Stimulated activated CD4-positive, alpha-beta T cell treated with anti-CD3 and anti-CD28 coated beads, Interleukin-1b, Interleukin-23, amount 100 ng/mL, for 1 hour (primary cell): ENCODE results near the gene APBB1.
"Not testable (repeated sequence)": the region's sequence is repeated elsewhere in the genome, so short reads cannot be mapped to it uniquely, and the experiment has no call there.

Source experiments
- DNase-seq, 2 donors: peaks; one replicate each; pipeline ENCODE4 v3.0.0-alpha.2; 2020; ENCODE audit warnings: low read depth in 2 of 2

The APBB1 gene

DNA sequence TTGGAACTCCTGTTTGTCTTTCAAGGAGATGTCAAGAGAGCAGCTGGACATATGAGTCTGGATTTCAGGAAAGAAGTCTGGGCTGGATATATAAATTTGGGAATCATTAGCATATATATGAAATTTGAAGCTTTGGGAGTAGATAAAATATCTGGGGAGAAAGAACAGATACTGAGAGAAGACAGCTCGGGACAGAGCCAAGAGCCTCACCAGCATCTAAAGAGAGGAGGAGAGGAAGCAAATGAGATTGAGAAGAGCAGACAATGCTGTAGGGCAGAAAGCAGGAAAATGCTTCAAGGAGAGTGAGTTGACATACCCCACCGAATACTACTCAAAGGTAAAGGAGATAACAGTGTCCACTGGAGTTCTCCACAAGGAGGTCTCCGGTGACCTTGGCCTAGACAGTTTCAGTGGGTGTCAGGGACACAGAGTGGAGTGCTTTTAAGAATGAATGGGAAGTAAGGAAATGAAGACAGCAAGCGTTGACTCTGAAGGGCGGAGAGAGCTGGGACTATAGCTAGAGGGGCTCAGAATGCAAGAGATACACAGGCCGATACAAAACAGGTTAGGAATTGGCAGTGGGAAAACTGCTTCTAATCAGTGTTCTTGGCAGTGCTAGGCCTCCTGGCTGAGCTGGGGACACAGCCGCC is 862 bp downstream of the APBB1 start:
- DNase-seq = no peak

GRCh38 chr11:6415797-6416196 is 3.1 kb downstream of the APBB1 start:
- no peak for DNase-seq

GRCh38 chr11:6414874-6415328 is 4.0 kb downstream of the APBB1 start:
- DNase-seq = no peak

DNA sequence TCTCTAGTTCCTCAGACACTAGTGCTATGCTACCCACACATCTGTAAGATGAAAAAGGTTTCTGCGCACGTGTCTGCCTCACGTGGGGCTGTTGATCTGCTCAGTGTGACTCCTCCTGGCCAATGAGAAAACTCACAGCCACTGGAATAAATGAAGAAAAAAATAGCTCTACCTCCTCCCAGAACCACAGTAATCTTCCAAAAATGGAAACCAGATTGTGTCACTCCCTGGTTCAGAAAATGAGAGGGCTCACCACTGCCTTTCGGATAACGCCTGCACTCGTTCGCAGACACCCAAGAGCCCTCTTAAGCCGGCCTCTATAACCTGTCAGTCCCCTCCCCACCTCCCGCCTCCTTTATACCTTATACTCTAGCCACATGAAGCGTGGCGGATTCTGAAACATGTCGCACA is 5.1 kb downstream of the APBB1 start:
- DNase-seq = peak in 1 of 2 donors; percentile 36

GRCh38 chr11:6411594-6412031 is 7.3 kb downstream of the APBB1 start:
- no peak for DNase-seq

- DNase-seq = no peak
Observed at GRCh38 chr11:6410695-6411430, 8.0 kb downstream of the APBB1 start.

DNA sequence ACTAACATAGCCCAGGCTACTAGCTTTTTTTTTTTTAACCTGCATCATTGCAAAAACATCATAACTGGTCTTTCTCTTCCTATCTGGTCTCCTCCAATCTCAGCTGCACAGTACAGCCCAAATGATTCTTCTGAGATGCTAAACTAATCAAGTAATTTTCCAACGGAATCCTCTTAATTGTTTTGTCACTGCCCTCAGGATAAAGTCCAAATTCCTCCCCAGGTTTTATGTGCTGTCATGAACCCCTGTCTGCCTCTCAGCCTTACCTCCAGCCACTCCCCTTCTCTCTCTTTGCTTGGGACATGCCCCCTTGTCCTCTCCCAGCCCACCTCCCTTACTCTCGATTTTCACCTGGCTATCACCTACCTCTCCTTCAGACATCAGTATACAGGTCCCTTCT is 12.5 kb downstream of the APBB1 start:
- DNase-seq = no peak

GRCh38 chr11:6405846-6406245 is 13.0 kb downstream of the APBB1 start:
- no peak for DNase-seq

- DNase-seq = no peak
Observed at GRCh38 chr11:6405052-6405667, 13.7 kb downstream of the APBB1 start.

GRCh38 chr11:6404342-6405051 is 14.4 kb downstream of the APBB1 start:
- DNase-seq = no peak

GRCh38 chr11:6403539-6403938 is 15.4 kb downstream of the APBB1 start:
- DNase-seq = no peak

GRCh38 chr11:6402561-6402981 is 16.3 kb downstream of the APBB1 start:
- DNase-seq = peak in 1 of 2 donors; percentile 54

DNA sequence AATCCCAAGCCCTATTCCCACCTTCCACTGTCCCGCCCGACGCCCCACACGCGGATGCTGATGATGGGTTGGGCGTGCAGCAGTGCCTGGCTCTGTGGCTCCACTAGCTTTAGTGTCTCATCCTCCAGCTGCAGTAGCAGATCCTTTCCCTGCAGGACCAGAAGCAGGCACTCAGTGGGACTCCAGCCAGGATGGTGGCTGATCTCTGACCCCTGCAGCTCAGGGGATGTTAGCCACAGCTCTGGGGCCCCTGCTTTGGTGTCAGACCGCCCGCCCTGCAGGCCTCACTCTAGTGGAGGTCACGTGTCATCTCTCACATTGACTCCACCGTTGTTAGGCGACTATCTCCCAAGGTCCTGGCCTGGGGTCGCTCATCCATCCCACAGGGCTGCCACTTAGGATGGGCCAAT is 16.8 kb downstream of the APBB1 start:
- DNase-seq = no peak

DNA sequence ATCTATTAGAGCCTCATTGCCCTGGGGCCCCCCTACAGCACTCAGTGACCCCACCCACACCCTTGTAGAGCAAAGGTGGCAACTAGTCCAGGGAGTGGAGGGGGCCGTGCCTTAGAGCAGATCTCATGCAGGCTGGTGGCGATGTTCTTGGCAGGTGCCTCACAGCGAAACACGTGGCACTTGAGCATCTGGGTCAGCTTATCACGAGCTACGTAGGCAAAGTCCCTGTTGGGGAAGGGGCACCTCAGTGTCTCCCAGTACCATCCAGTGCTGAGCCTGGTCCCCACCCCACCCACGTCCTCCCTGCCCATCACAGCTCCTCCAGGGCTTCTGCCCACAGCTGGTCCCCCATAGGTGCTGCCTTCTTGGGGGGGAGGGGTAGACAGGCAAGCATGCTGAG is 17.4 kb downstream of the APBB1 start:
- no peak for DNase-seq

DNA sequence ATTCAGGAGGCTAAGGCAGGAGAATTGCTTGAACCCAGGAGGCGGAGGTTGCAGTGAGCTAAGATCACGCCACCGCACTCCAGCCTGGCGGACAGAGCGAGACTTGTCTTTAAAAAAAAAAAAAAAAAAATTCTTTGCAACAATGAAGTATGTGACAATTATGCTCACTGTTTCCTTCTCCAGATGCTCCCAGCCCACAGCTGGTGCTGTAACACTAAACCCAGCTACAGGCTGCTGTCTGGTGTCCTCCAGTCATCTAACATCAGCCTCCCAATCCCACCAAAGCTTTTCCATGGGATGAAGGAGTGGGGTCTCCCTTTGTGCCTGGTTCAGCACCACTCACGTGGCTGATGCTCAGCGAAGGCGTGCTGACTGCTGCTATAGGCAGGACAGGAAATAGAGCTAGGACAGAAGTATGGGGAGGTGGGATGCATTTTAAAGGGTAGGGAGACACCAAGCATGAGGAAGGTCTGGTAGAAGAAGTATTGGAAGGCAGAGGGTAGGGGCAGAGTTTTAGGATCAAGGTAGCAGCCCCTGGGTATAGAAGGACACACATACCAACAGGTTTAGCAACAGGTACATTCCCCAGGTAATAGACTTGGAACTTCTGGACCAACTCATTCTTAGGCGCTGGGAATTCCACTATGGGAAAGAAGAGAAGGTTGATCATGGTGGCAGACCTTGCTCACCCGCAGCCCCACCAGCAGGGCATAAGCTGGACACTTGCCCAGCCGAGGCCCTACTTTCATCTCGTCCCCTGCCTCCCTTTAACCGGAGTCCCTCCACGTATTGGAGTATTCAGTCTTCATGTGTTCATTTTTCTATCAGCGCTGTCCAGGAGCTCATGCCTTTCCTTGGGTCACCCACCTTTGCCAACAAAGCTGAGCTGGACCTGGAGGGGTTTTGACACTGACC is 18.2 kb downstream of the APBB1 start:
- no peak for DNase-seq

GRCh38 chr11:6397636-6398035 is 21.3 kb downstream of the APBB1 start:
- no peak for DNase-seq

DNA sequence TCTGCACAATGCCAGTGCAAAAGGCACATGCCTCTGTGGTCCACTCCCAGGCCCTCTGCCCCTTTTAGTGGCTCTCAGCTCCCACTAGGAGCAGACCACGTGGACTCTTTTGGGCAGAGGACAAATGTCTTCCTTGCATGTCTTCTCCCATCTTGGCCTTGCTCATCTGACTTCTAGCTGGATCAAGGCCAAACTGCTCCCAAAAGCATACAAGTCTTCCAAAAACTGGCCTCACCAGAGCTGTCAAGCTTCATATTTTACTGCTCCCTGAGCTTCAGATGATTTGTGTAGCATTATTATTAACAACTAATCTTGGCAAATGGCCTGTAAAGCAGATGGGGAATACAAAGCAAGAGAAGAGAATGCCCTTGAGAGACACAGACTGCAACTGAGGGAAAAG is 21.7 kb downstream of the APBB1 start:
- no peak for DNase-seq

GRCh38 chr11:6395470-6396060 is 23.3 kb downstream of the APBB1 start:
- DNase-seq = no peak

GRCh38 chr11:6393989-6394670 is 24.8 kb downstream of the APBB1 start:
- DNase-seq = no peak

DNA sequence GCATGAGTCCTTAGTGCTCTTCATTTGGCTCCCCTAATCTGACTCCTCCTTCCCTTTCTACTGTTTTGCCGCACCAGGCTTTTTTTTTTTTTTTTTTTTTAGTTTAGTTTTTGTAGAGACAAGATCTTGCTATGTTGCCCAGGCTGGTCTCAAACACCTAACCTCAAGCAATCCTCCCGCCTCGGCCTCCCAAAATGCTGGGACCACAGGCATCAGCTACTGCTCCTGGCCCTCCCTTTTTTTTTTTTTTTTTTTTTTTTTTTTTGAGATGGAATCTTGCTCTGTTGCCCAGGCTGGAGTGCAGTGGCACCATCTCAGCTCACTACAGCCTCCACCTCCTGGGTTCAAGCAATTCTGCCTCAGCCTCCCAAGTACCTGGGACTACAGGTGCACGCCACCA is 26.6 kb downstream of the APBB1 start:
- DNase-seq = not testable (repeated sequence)
